NK-92 (cell line): ENCODE results near the gene SOST.
"Not testable (repeated sequence)": the region's sequence is repeated elsewhere in the genome, so short reads cannot be mapped to it uniquely, and the experiment has no call there.

ENCODE experiments used
- DNase-seq: peaks from one replicate; lab custom pipeline; 2025; ENCODE audit not compliant: unreplicated experiment; lab: John Stamatoyannopoulos, UW

SOST gene

GRCh38 chr17:43758497-43759174 lies at the start of gene SOST:
SOST (minus strand) TSS chr17:43758791; CDS start chr17:43758741, 50 bp downstream.
- no peak for DNase-seq

- DNase-seq = no peak
Measured at GRCh38 chr17:43808076-43808475, 49.5 kb upstream of the SOST start.

- no peak for DNase-seq
Measured at GRCh38 chr17:43805117-43805516, 46.5 kb upstream of the SOST start.

GRCh38 chr17:43803758-43804157 lies 45.2 kb upstream of the SOST start:
- no peak for DNase-seq

GRCh38 chr17:43801844-43802243 lies 43.3 kb upstream of the SOST start:
- no peak for DNase-seq

- DNase-seq = no peak
Measured at GRCh38 chr17:43800736-43801135, 42.1 kb upstream of the SOST start.

- DNase-seq = no peak
Measured at GRCh38 chr17:43799047-43799446, 40.5 kb upstream of the SOST start.

- not testable (repeated sequence) for DNase-seq
Measured at GRCh38 chr17:43798024-43798423, 39.4 kb upstream of the SOST start.

GRCh38 chr17:43792668-43793067 lies 34.1 kb upstream of the SOST start:
- not testable (repeated sequence) for DNase-seq

GRCh38 chr17:43791589-43791988 lies 33.0 kb upstream of the SOST start:
- DNase-seq = no peak

- DNase-seq = no peak
Measured at GRCh38 chr17:43790311-43790940, 31.8 kb upstream of the SOST start.

- DNase-seq = no peak
Measured at GRCh38 chr17:43789482-43789881, 30.9 kb upstream of the SOST start.

GRCh38 chr17:43788540-43788939 lies 29.9 kb upstream of the SOST start:
- DNase-seq = no peak

- DNase-seq = no peak
Measured at GRCh38 chr17:43787728-43788127, 29.1 kb upstream of the SOST start.

- no peak for DNase-seq
Measured at GRCh38 chr17:43784628-43785101, 26.1 kb upstream of the SOST start.

- DNase-seq = no peak
Measured at GRCh38 chr17:43784068-43784467, 25.5 kb upstream of the SOST start.

- no peak for DNase-seq
Measured at GRCh38 chr17:43782913-43783680, 24.5 kb upstream of the SOST start.

GRCh38 chr17:43780135-43780534 lies 21.5 kb upstream of the SOST start, which contains the start of gene CFAP97D1:
CFAP97D1 (plus strand) TSS chr17:43780435; CDS start chr17:43780463, 28 bp downstream.
- no peak for DNase-seq

- DNase-seq = no peak
Measured at GRCh38 chr17:43779145-43780125, 20.8 kb upstream of the SOST start.

GRCh38 chr17:43778337-43779144 lies 19.9 kb upstream of the SOST start, which contains the start of gene DUSP3:
DUSP3 (minus strand) TSS chr17:43778977; CDS start chr17:43778924, 53 bp downstream.
- DNase-seq = no peak
